Measurements from ENCODE around the gene UST. TPM values are rescaled to one million over a fixed set of nuclear protein-coding genes. Genes with fewer than 3 reads are reported as not detected.

Gene UST
- total RNA-seq, 4 donors from 2014 or later = 9.6 to 34.6 (median 25.9) TPM

DNA sequence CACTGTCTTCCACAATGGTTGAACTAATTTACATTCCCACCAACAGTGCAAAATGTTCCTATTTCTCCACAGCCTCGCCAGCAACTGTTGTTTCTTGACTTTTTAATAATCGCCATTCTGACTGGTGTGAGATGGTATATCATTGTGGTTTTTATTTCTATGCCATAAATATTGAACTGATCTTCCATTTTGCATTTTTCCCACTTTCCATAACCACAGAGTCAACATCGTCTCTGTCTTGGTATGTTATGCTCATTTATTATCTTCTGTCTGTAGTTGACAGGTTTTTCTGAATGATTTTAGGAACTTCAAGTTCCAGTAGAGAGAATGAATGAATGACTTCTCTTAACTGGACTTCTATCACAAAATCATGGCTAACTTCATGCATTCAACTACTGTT lies 259.8 kb downstream of the UST start:
- TF ChIP-seq, protein P1, sequence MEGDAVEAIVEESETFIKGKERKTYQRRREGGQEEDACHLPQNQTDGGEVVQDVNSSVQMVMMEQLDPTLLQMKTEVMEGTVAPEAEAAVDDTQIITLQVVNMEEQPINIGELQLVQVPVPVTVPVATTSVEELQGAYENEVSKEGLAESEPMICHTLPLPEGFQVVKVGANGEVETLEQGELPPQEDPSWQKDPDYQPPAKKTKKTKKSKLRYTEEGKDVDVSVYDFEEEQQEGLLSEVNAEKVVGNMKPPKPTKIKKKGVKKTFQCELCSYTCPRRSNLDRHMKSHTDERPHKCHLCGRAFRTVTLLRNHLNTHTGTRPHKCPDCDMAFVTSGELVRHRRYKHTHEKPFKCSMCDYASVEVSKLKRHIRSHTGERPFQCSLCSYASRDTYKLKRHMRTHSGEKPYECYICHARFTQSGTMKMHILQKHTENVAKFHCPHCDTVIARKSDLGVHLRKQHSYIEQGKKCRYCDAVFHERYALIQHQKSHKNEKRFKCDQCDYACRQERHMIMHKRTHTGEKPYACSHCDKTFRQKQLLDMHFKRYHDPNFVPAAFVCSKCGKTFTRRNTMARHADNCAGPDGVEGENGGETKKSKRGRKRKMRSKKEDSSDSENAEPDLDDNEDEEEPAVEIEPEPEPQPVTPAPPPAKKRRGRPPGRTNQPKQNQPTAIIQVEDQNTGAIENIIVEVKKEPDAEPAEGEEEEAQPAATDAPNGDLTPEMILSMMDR (IDR thresholded peaks at IDR 0.05; ENCODE audit: low read depth) = no peak

DNA sequence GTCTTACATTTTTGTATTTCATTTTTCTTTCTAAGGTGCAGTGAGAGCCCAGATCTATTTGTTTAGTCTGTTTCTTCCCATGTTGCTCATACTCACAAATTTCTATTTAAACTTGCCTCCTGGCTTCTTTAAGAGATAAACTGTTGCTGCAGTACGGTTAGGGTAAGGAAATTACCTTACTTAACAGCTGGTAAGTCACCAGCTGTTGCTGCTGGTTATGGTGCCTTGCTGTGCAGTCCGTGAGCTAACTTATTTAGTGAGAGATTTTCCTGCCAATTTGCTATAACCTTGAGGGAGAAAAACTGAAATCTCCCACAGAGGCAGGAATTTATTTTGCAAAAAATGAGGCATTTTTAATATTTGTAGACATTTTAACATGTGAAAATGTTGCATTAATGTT lies 261.0 kb downstream of the UST start:
- TF ChIP-seq, protein P1 (IDR thresholded peaks at IDR 0.05; ENCODE audit: low read depth) = no peak

DNA sequence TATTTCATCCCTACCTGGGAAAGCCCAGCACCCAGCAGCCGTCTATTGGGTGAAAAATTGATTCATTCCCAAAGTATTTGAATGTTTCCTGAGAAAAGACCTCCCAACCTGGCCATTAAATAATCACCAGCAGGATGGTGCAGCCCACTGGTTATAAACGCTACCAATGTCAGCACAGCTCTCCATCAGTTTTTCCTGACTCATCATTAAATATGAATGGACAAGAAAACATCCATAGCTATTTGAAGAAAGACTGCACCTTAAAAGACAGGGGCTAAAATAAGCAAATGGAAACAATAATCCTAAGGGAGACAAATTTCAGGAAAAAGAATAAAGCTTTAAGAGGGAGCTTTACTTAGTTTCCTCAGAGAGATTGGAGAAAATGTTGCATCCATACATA lies 261.9 kb downstream of the UST start:
- TF ChIP-seq, protein P1 (IDR thresholded peaks at IDR 0.05; ENCODE audit: low read depth) = no peak

DNA sequence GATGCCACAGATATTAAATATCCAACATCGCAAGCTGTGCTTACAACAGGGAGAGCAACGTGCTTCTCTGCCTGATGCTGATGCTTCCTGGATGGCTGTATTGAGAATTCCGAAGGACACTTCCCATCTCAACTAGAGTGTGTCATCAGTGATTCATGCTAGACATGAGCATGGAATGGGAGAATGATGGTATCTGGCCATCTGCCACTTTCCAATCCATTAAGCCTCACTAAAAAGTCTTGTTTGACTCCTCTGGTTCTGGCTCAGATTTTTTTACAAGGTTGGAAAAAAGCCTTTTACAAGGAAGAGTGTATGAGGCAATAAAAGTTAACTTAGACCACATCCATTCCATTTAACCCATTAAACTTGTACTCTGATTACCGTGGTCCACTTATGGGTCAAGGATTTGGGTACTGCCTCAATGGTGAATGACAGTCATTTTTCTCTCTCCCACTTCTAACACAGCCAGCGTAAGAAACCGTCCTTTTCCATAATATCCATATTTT lies 265.3 kb downstream of the UST start:
- TF ChIP-seq, protein P1 (IDR thresholded peaks at IDR 0.05; ENCODE audit: low read depth) = no peak

DNA sequence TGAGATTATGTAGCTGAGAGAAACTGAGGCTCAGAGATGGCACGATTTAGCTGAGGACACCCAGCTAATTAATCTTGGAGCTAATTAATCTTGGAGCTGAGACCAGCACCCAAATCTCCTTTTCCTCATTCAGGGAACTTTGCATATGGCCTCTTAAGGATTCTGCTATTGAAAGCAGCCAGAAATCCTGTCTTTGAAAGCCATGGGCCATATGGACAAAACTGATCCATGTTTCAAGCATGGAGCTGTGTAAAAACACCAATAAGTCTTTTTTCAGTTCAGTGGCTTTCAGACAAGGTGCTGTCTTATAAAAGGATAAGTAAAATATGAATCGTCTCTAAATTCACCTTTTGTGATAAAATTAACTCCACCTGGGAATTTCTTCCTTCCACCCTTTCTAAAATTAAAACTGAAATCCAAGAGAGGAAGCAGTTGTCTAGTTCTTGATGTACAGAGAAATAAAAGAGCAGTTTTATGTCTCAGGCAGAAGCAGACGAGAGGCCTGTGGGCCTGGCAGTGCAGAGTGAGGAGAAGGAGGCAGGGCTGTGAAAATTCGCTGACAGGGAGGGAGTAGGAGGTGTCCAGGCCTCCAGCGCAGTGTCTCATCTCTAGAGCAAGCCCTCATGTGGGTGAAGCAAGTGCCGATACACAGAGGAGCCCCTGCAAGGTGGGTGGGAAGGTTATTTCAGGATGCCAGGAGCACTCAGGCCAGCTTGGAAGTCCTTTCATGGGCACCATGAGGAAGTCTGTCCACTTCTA lies 266.9 kb downstream of the UST start:
- TF ChIP-seq, protein P1 (IDR thresholded peaks at IDR 0.05; ENCODE audit: low read depth) = no peak

DNA sequence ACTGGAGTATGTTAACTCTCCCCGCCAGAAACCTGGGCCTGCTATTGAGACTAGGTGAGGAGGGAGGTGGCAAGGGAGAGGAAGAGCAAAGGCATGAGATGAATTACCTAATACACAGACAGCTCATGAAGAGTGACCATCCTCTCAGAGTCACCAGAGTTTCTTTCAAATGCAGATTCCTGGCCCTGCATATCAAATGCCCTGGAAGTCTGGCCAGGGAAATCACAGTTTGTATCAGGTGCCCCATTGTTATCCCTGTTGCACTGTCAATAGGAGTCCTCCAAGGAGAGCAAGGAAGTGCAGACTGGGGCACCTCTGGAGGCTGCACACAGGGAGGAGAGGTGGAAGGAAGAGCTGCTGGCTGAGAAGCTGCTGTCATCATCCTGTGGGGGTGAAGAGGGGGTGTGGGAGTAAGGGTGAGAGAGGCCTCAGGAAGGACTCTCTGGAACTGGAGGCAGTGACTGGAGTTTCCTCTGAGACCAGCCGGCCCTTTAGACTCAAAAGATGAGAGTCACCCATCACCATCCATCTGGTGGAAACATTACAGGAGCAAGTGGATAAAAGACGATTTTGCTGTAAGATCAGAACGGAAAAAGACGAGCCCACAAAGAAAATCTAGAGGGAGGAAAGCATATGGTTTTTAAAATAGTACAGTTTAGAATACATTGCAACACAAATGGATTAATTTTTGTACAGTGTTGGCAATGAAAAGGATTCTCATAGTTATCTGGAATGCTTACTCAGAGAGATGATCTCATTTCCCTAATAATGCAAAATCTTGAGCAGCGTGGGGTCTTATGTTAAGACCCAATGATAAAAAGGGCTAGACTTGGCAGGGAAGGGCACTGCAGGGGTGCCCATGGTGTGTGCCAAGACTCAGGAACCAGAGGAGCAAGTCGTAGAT lies 268.1 kb downstream of the UST start:
- TF ChIP-seq, protein P1 (IDR thresholded peaks at IDR 0.05; ENCODE audit: low read depth) = no peak

Measured in subcutaneous adipose tissue (tissue), 4 donors.